Trophoblast cell (in vitro differentiated cells and primary cell): ENCODE measurements around the gene IFITM5.

Experiments
- DNase-seq, 2 donors: peaks; one replicate each; pipeline ENCODE4 v3.0.0-alpha.2; 2016
- H2AFZ ChIP-seq: 2 replicates; pipeline ENCODE4 v1.6.1; 2013; ENCODE audit warnings: low read length, moderate library complexity, mild to moderate bottlenecking; ENCODE audit not compliant: insufficient read depth, poor library complexity
- H2AK5ac ChIP-seq: 2 replicates; pipeline ENCODE4 v1.6.1; 2013; ENCODE audit warnings: mild to moderate bottlenecking, low read length
- H2BK120ac ChIP-seq: 2 replicates; pipeline ENCODE4 v1.6.1; 2013; ENCODE audit warnings: low read length, mild to moderate bottlenecking, moderate library complexity; ENCODE audit not compliant: insufficient read depth, poor library complexity
- H2BK12ac ChIP-seq: 2 replicates; pipeline ENCODE4 v1.6.1; 2013; ENCODE audit warnings: mild to moderate bottlenecking, low read length, moderate library complexity
- H2BK5ac ChIP-seq: 2 replicates; pipeline ENCODE4 v1.6.1; 2013; ENCODE audit warnings: low read length, low read depth, moderate library complexity, mild to moderate bottlenecking; ENCODE audit not compliant: poor library complexity
- H3K14ac ChIP-seq: 2 replicates; pipeline ENCODE4 v1.6.1; 2013; ENCODE audit warnings: mild to moderate bottlenecking, low read length
- H3K18ac ChIP-seq: 2 replicates; pipeline ENCODE4 v1.6.1; 2013; ENCODE audit warnings: mild to moderate bottlenecking, low read length
- H3K23ac ChIP-seq: 2 replicates; pipeline ENCODE4 v1.6.1; 2013; ENCODE audit warnings: low read length
- H3K27ac ChIP-seq: 2 replicates; pipeline ENCODE4 v1.5.1; 2013; ENCODE audit warnings: low read depth, mild to moderate bottlenecking, inconsistent platforms, low read length, moderate library complexity
- H3K27me3 ChIP-seq: 2 replicates; pipeline ENCODE4 v1.6.1; 2013; ENCODE audit warnings: inconsistent platforms, mild to moderate bottlenecking, low read length, moderate library complexity; ENCODE audit not compliant: insufficient read depth
- H3K36me3 ChIP-seq, 2 experiments: 1 replicate in 1 of 2; 2 replicates in 1 of 2; pipeline ENCODE4 v1.6.1; 2013; ENCODE audit warnings: low read length in 2 of 2, mild to moderate bottlenecking in 2 of 2, moderate library complexity in 1 of 2; ENCODE audit not compliant: insufficient read depth in 2 of 2, control insufficient read depth in 1 of 2
- H3K4ac ChIP-seq: 2 replicates; pipeline ENCODE4 v1.6.1; 2013; ENCODE audit warnings: low read depth, mild to moderate bottlenecking, low read length, moderate library complexity
- H3K4me1 ChIP-seq, 2 experiments: 1 replicate in 1 of 2; 2 replicates in 1 of 2; pipeline ENCODE4 v1.6.1; 2013; ENCODE audit warnings: low read length in 2 of 2, mild to moderate bottlenecking in 2 of 2, moderate library complexity in 1 of 2; ENCODE audit not compliant: insufficient read depth in 2 of 2, control insufficient read depth in 1 of 2
- H3K4me2 ChIP-seq: 2 replicates; pipeline ENCODE4 v1.6.1; 2013; ENCODE audit warnings: inconsistent platforms, mild to moderate bottlenecking, low read length, moderate library complexity
- H3K4me3 ChIP-seq: 2 replicates; pipeline ENCODE4 v1.5.1; 2013; ENCODE audit warnings: mild to moderate bottlenecking, low read depth, low read length, inconsistent platforms
- H3K79me1 ChIP-seq: one replicate; pipeline ENCODE4 v1.6.1; 2013; ENCODE audit warnings: low read length
- H3K79me2 ChIP-seq: 2 replicates; pipeline ENCODE4 v1.6.1; 2013; ENCODE audit warnings: low read length, mild to moderate bottlenecking; ENCODE audit not compliant: control insufficient read depth, insufficient read depth, poor library complexity
- H3K9ac ChIP-seq: 2 replicates; pipeline ENCODE4 v1.6.1; 2013; ENCODE audit warnings: mild to moderate bottlenecking, low read length
- H3K9me3 ChIP-seq: 2 replicates; pipeline ENCODE4 v1.6.1; 2013; ENCODE audit warnings: low read depth, mild to moderate bottlenecking, control low read depth, inconsistent platforms, low read length; ENCODE audit not compliant: insufficient read depth
- H4K12ac ChIP-seq: 2 replicates; pipeline ENCODE4 v1.6.1; 2013; ENCODE audit warnings: low read depth, mild to moderate bottlenecking, low read length, moderate library complexity
- H4K8ac ChIP-seq: 2 replicates; pipeline ENCODE4 v1.6.1; 2013; ENCODE audit warnings: low read depth, mild to moderate bottlenecking, low read length, moderate library complexity
- H4K91ac ChIP-seq: one replicate; pipeline ENCODE4 v1.6.1; 2013; ENCODE audit warnings: low read depth, mild to moderate bottlenecking, low read length, moderate library complexity
- WGBS: extraction: QIAGEN DNeasy Blood & Tissue Kit; methylation state at CpG from one replicate; pipeline ENCODE4 v1.1.7; 2013; ENCODE audit warnings: missing lambda C conversion rate; ENCODE audit not compliant: insufficient read length, insufficient coverage; ENCODE audit errors: extremely low coverage; 5-methylcytosine and 5-hydroxymethylcytosine counted together

IFITM5 gene

DNA sequence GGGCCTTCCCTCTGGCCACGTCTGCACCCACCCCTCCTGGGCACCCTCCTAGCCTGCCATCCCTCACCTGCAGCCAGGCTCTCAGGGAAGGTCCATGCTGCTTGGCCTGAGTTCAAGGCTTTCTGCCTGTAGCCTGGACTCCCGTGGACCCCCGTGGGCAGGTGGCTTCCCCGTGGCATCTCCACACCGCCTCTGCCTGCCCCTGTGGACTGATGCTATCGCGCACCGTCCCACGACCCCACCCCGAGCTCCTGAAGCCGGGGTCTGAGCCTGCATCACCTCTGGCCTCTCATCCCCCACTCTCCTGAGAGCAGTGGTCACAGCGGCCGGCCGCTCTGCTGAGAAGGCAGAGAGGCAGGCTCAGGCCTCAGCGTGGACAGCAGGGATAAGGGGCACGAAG lies 4.5 kb downstream of the IFITM5 start:
- Histone ChIP-seq H3K18ac (no peak overlapping the region), H2BK12ac (no peak overlapping the region), H3K4me3 (no peak overlapping the region), H4K8ac (no peak overlapping the region), H3K4me2 (no peak overlapping the region), H3K79me2 (no peaks in the 10 kb centered on the region), H3K27ac (no peak overlapping the region), H2AFZ (no peak overlapping the region), H3K27me3 (no peaks in the 10 kb centered on the region), H2BK120ac (no peak overlapping the region), H3K4ac (no peak overlapping the region), H2BK5ac (no peak overlapping the region), H3K9ac (no peak overlapping the region), H3K79me1 (no peaks in the 10 kb centered on the region), H3K14ac (no peak overlapping the region), H3K36me3 (peaks cover 25% of the 10 kb centered on the region in 2 experiments), H3K4me1 (peaks cover 18 to 19% of the 10 kb centered on the region in 2 experiments), H4K12ac (no peak overlapping the region), H3K23ac (no peak overlapping the region), H2AK5ac (no peak overlapping the region), H3K9me3 (no peaks in the 10 kb centered on the region), H4K91ac (no peak overlapping the region)
- no CpG with 5 or more reads among the region's 16 CpGs for WGBS
- no peak for DNase-seq

GRCh38 chr11:293852-294661 lies 5.3 kb downstream of the IFITM5 start:
- H3K4me1 ChIP-seq, result peaks cover 23% of the 10 kb centered on the region in 2 experiments
- H3K27me3 ChIP-seq, result no peaks in the 10 kb centered on the region
- no peak overlapping the region for H3K18ac ChIP-seq
- no peak overlapping the region for H3K27ac ChIP-seq
- H3K4me2 ChIP-seq, result no peak overlapping the region
- H3K4me3 ChIP-seq, result no peak overlapping the region
- H2BK12ac ChIP-seq, result no peak overlapping the region
- no peak overlapping the region for H3K9ac ChIP-seq
- H4K91ac ChIP-seq, result no peak overlapping the region
- no peak overlapping the region for H3K14ac ChIP-seq
- H2BK5ac ChIP-seq, result no peak overlapping the region
- H2AFZ ChIP-seq, result no peak overlapping the region
- peaks cover 2% of the 10 kb centered on the region for H3K79me2 ChIP-seq
- peaks cover 25% of the 10 kb centered on the region in 2 experiments for H3K36me3 ChIP-seq
- H3K79me1 ChIP-seq, result no peaks in the 10 kb centered on the region
- no peak overlapping the region for H2BK120ac ChIP-seq
- H4K12ac ChIP-seq, result no peak overlapping the region
- no peak overlapping the region for H4K8ac ChIP-seq
- no peak overlapping the region for H2AK5ac ChIP-seq
- no peaks in the 10 kb centered on the region for H3K9me3 ChIP-seq
- WGBS, result no CpG with 5 or more reads among the region's 27 CpGs
- no peak overlapping the region for H3K23ac ChIP-seq
- no peak overlapping the region for H3K4ac ChIP-seq
- no peak for DNase-seq

- Histone ChIP-seq H3K36me3 (peaks cover 25% of the 10 kb centered on the region in 2 experiments), H3K27ac (no peak overlapping the region), H3K4me1 (peaks cover 23% of the 10 kb centered on the region in 2 experiments), H2BK120ac (no peak overlapping the region), H2BK12ac (no peak overlapping the region), H3K23ac (no peak overlapping the region), H3K27me3 (no peaks in the 10 kb centered on the region), H3K4me2 (no peak overlapping the region), H2AK5ac (no peak overlapping the region), H3K79me2 (peaks cover 4% of the 10 kb centered on the region), H3K79me1 (peaks cover 5% of the 10 kb centered on the region), H4K91ac (no peak overlapping the region), H2BK5ac (no peak overlapping the region), H2AFZ (no peak overlapping the region), H4K12ac (no peak overlapping the region), H3K4me3 (no peak overlapping the region), H4K8ac (no peak overlapping the region), H3K4ac (no peak overlapping the region), H3K9me3 (no peaks in the 10 kb centered on the region), H3K18ac (no peak overlapping the region), H3K9ac (no peak overlapping the region), H3K14ac (no peak overlapping the region)
- WGBS, result no CpG with 5 or more reads among the region's 18 CpGs
- no peak for DNase-seq
Measured at GRCh38 chr11:293271-293851, 6.0 kb downstream of the IFITM5 start.

GRCh38 chr11:292211-293121 lies 6.9 kb downstream of the IFITM5 start:
- Histone ChIP-seq H3K27ac (no peak overlapping the region), H2BK12ac (no peak overlapping the region), H3K4me2 (no peak overlapping the region), H3K4ac (no peak overlapping the region), H3K4me3 (no peak overlapping the region), H2AK5ac (no peak overlapping the region), H3K18ac (no peak overlapping the region), H3K9ac (no peak overlapping the region), H2AFZ (no peak overlapping the region), H3K79me1 (peaks cover 6% of the 10 kb centered on the region), H3K9me3 (no peaks in the 10 kb centered on the region), H3K79me2 (peaks cover 6% of the 10 kb centered on the region), H3K23ac (no peak overlapping the region), H4K12ac (no peak overlapping the region), H3K4me1 (peaks cover 25 to 28% of the 10 kb centered on the region in 2 experiments), H4K91ac (no peak overlapping the region), H3K14ac (no peak overlapping the region), H3K36me3 (peaks cover 25% of the 10 kb centered on the region in 2 experiments), H2BK5ac (no peak overlapping the region), H2BK120ac (no peak overlapping the region), H4K8ac (no peak overlapping the region), H3K27me3 (no peaks in the 10 kb centered on the region)
- no peak for DNase-seq
- WGBS, result no CpG with 5 or more reads among the region's 29 CpGs
